ENCODE data around the gene HGD.
"Not testable (repeated sequence)": the region's sequence is repeated elsewhere in the genome, so short reads cannot be mapped to it uniquely, and the experiment has no call there.

Gene HGD

GRCh38 chr3:120637851-120638559 lies 44.0 kb downstream of the HGD start:
- DNase-seq, result no peak

- DNase-seq, result no peak
Observed at GRCh38 chr3:120636795-120637401, 45.1 kb downstream of the HGD start.

GRCh38 chr3:120634539-120634938 lies 47.5 kb downstream of the HGD start:
- DNase-seq, result no peak

- no peak for DNase-seq
Observed at GRCh38 chr3:120625159-120625586, 56.9 kb downstream of the HGD start.

- DNase-seq, result no peak
Observed at GRCh38 chr3:120623727-120624093, 58.3 kb downstream of the HGD start.

- DNase-seq, result no peak
Observed at GRCh38 chr3:120622870-120623726, 58.9 kb downstream of the HGD start.

- DNase-seq, result no peak
Observed at GRCh38 chr3:120622457-120622856, 59.6 kb downstream of the HGD start.

- DNase-seq, result not testable (repeated sequence)
Observed at GRCh38 chr3:120616745-120617144, 65.3 kb downstream of the HGD start.

GRCh38 chr3:120615847-120616609 lies 66.0 kb downstream of the HGD start:
- DNase-seq, result no peak

- no peak for DNase-seq
Observed at GRCh38 chr3:120614765-120615164, 67.3 kb downstream of the HGD start.

GRCh38 chr3:120608506-120608905 lies 73.5 kb downstream of the HGD start:
- no peak for DNase-seq

GRCh38 chr3:120604784-120605183 lies 77.3 kb downstream of the HGD start:
- no peak for DNase-seq

- DNase-seq, result no peak
Observed at GRCh38 chr3:120604382-120604781, 77.7 kb downstream of the HGD start.

GRCh38 chr3:120602682-120603081 lies 79.4 kb downstream of the HGD start:
- DNase-seq, result no peak

GRCh38 chr3:120601554-120601953 lies 80.5 kb downstream of the HGD start:
- no peak for DNase-seq

- DNase-seq, result no peak
Observed at GRCh38 chr3:120599211-120599610, 82.8 kb downstream of the HGD start.

- DNase-seq, result no peak
Observed at GRCh38 chr3:120597445-120598049, 84.5 kb downstream of the HGD start.

GRCh38 chr3:120596853-120597223 lies 85.2 kb downstream of the HGD start:
- no peak for DNase-seq

GRCh38 chr3:120596116-120596852 lies 85.8 kb downstream of the HGD start, which contains the start of gene NDUFB4:
NDUFB4 (plus strand) TSS chr3:120596336; CDS start chr3:120596360, 24 bp downstream.
- peak; percentile 93 to 96 for DNase-seq

GRCh38 chr3:120595788-120596115 lies 86.3 kb downstream of the HGD start:
- DNase-seq, result no peak

- DNase-seq, result no peak
Observed at GRCh38 chr3:120587332-120587975, 94.6 kb downstream of the HGD start.

All from hippocampal formation (tissue), 2 donors.